CD4-positive, alpha-beta T cell treated with Interleukin-6 at 100 ng/mL for 8 hours (primary cell): ENCODE measurements around the gene SNTG2.

Source experiments
- DNase-seq: peaks from one replicate; pipeline ENCODE4 v3.0.0-alpha.2; 2020; ENCODE audit warnings: mixed read lengths, low spot score

Gene SNTG2

GRCh38 chr2:1147873-1148612 lies 197.4 kb downstream of the SNTG2 start:
- DNase-seq: no peak

- no peak for DNase-seq
Measured at GRCh38 chr2:1150724-1151511, 200.3 kb downstream of the SNTG2 start.

- DNase-seq: no peak
Measured at GRCh38 chr2:1152375-1152774, 201.7 kb downstream of the SNTG2 start.

GRCh38 chr2:1153920-1154319 lies 203.3 kb downstream of the SNTG2 start:
- no peak for DNase-seq

- no peak for DNase-seq
Measured at GRCh38 chr2:1154710-1155594, 204.3 kb downstream of the SNTG2 start.

GRCh38 chr2:1156059-1156458 lies 205.4 kb downstream of the SNTG2 start:
- no peak for DNase-seq

- no peak for DNase-seq
Measured at GRCh38 chr2:1156531-1156930, 205.9 kb downstream of the SNTG2 start.

GRCh38 chr2:1157107-1157506 lies 206.5 kb downstream of the SNTG2 start:
- DNase-seq: no peak

- no peak for DNase-seq
Measured at GRCh38 chr2:1159013-1159412, 208.4 kb downstream of the SNTG2 start.

GRCh38 chr2:1162246-1162645 lies 211.6 kb downstream of the SNTG2 start:
- no peak for DNase-seq

GRCh38 chr2:1162768-1163584 lies 212.3 kb downstream of the SNTG2 start:
- peak; percentile 58 for DNase-seq

- no peak for DNase-seq
Measured at GRCh38 chr2:1166976-1167375, 216.3 kb downstream of the SNTG2 start.

- no peak for DNase-seq
Measured at GRCh38 chr2:1168846-1169245, 218.2 kb downstream of the SNTG2 start.

- DNase-seq: no peak
Measured at GRCh38 chr2:1169291-1169949, 218.8 kb downstream of the SNTG2 start.

GRCh38 chr2:1170241-1170640 lies 219.6 kb downstream of the SNTG2 start:
- no peak for DNase-seq

GRCh38 chr2:1170711-1171110 lies 220.1 kb downstream of the SNTG2 start:
- no peak for DNase-seq

GRCh38 chr2:1173528-1173927 lies 222.9 kb downstream of the SNTG2 start:
- no peak for DNase-seq

- no peak for DNase-seq
Measured at GRCh38 chr2:1181893-1182292, 231.2 kb downstream of the SNTG2 start.

GRCh38 chr2:1183300-1183699 lies 232.7 kb downstream of the SNTG2 start:
- no peak for DNase-seq

GRCh38 chr2:1186421-1186820 lies 235.8 kb downstream of the SNTG2 start:
- DNase-seq: no peak

- DNase-seq: no peak
Measured at GRCh38 chr2:1187189-1187588, 236.5 kb downstream of the SNTG2 start.
